Esophagus squamous epithelium (tissue), 5 donors: ENCODE measurements around the gene ZRANB3. TPM values are rescaled to one million over a fixed set of nuclear protein-coding genes. Genes with fewer than 3 reads are reported as not detected.
"Not testable (repeated sequence)": the region's sequence is repeated elsewhere in the genome, so short reads cannot be mapped to it uniquely, and the experiment has no call there.

Experiments used
- DNase-seq: peaks from one replicate; lab custom pipeline; 2025; lab: John Stamatoyannopoulos, UW
- H3K27ac ChIP-seq, 4 donors: fragments of 200-600 bp; sonication (generic); one replicate each; pipeline ENCODE4 v1.5.1; 2016 to 2019; ENCODE audit warnings: mild to moderate bottlenecking in 1 of 4
- H3K27me3 ChIP-seq, 4 donors: fragments of 200-600 bp; sonication (generic); 1 replicate in 3 of 4; 2 replicates in 1 of 4; pipeline versions ENCODE4 v1.5.1 to v1.6.0; 2017 to 2021; ENCODE audit warnings: antibody characterized with exemption in 1 of 4
- H3K36me3 ChIP-seq, 3 donors: fragments of 200-600 bp; sonication (generic); one replicate each; pipeline ENCODE4 v1.5.1; 2016 to 2019
- H3K4me1 ChIP-seq, 3 donors: fragments of 200-600 bp; sonication (generic); one replicate each; pipeline ENCODE4 v1.5.1; 2017 to 2019
- H3K4me3 ChIP-seq, 4 donors: fragments of 200-600 bp; sonication (generic); 1 replicate in 3 of 4; 2 replicates in 1 of 4; pipeline ENCODE4 v1.5.1; 2016 to 2019; ENCODE audit warnings: mild to moderate bottlenecking in 2 of 4, moderate library complexity in 1 of 4
- H3K9me3 ChIP-seq, 3 donors: fragments of 200-600 bp; sonication (generic); one replicate each; pipeline ENCODE4 v1.5.1; 2016 to 2019
- CTCF ChIP-seq, 6 experiments: fragments of 450-650 bp in 4 of 6; fragments of 200-600 bp in 2 of 6; sonication (generic) in 2 of 6; IDR thresholded peaks; one replicate each; pipeline ENCODE4 v1.5.1; 2016 to 2019; ENCODE audit warnings: antibody characterized with exemption in 6 of 6, mild to moderate bottlenecking in 4 of 6, moderate library complexity in 4 of 6
- POLR2A ChIP-seq, 4 donors: fragments of 450-650 bp; IDR thresholded peaks; one replicate each; pipeline ENCODE4 v1.6.1; 2017; ENCODE audit warnings: antibody characterized with exemption in 4 of 4, mild to moderate bottlenecking in 4 of 4, moderate library complexity in 3 of 4
- WGBS, 2 donors: methylation state at CpG; one replicate each; pipeline ENCODE4 v1.1.5; 2018; 5-methylcytosine and 5-hydroxymethylcytosine counted together
- intact Hi-C: fragments of 100-400 bp; cut with DNase I; formaldehyde crosslinking; loops from one replicate; pipeline ENCODE4 v1.15.0; 2022
- total RNA-seq, 4 donors: library from RNA; depleted of rRNA; stranded (reverse); fragments of >200 nt; gene quantifications; one replicate each; pipeline ENCODE4 v1.1.0, GENCODE V29; 2016
- donor health status: DM: yes; HTN: yes; CAD: no.

The ZRANB3 gene
- total RNA-seq, 4 donors from 2014 or later: 0.61 to 4.5 (median 3.5) TPM

- 91 to 92% methylated on average over 3 of the region's 3 CpGs for WGBS, 2 donors
- H3K27ac ChIP-seq: no peak overlapping the region
- intact Hi-C loops: no loop called here
- H3K9me3 ChIP-seq: no peaks in the 10 kb centered on the region
- no peak for TF ChIP-seq POLR2A (IDR thresholded peaks at IDR 0.05)
- no peak for TF ChIP-seq CTCF (IDR thresholded peaks at IDR 0.05)
- H3K4me3 ChIP-seq: no peak overlapping the region
- peaks cover 0 to 68% (median 0%) of the 10 kb centered on the region in 3 donors for H3K36me3 ChIP-seq
- H3K4me1 ChIP-seq: no peaks in the 10 kb centered on the region
- H3K27me3 ChIP-seq: no peaks in the 10 kb centered on the region
- DNase-seq: no peak
These were observed 417.7 kb downstream of the ZRANB3 start for GRCh38 chr2:135113322-135113721.

GRCh38 chr2:135105513-135106316 is 425.3 kb downstream of the ZRANB3 start:
- DNase-seq, intact Hi-C loops, H3K4me3 ChIP-seq, H3K27ac ChIP-seq, H3K9me3 ChIP-seq, H3K4me1 ChIP-seq, H3K27me3 ChIP-seq: not testable (repeated sequence)
- 95 to 98% methylated on average over 4 to 6 of the region's 56 CpGs for WGBS, 2 donors
- peaks cover 0 to 57% (median 7%) of the 10 kb centered on the region in 3 donors for H3K36me3 ChIP-seq

- Histone ChIP-seq H3K9me3 (peaks cover 0 to 10% (median 0%) of the 10 kb centered on the region in 3 donors), H3K27me3 (no peaks in the 10 kb centered on the region), H3K4me3 (no peak overlapping the region), H3K27ac (no peak overlapping the region), H3K36me3 (peaks cover 0 to 46% (median 7%) of the 10 kb centered on the region in 3 donors), H3K4me1 (no peaks in the 10 kb centered on the region)
- intact Hi-C loops: no loop called here
- 67 to 91% methylated on average over 1 of the region's 1 CpG for WGBS, 2 donors
- no peak for DNase-seq
- TF ChIP-seq CTCF (IDR thresholded peaks at IDR 0.05): no peak
- TF ChIP-seq POLR2A (IDR thresholded peaks at IDR 0.05): no peak
These were observed 427.2 kb downstream of the ZRANB3 start for GRCh38 chr2:135103843-135104242.

GRCh38 chr2:135099802-135100483 is 431.1 kb downstream of the ZRANB3 start:
- TF ChIP-seq CTCF (IDR thresholded peaks at IDR 0.05) (no peak), POLR2A (IDR thresholded peaks at IDR 0.05) (no peak)

GRCh38 chr2:135097532-135098231 is 433.3 kb downstream of the ZRANB3 start:
- H3K27me3 ChIP-seq: no peaks in the 10 kb centered on the region
- no peaks in the 10 kb centered on the region for H3K9me3 ChIP-seq
- H3K4me3 ChIP-seq: no peak overlapping the region
- peaks cover 0 to 55% (median 4%) of the 10 kb centered on the region in 3 donors for H3K36me3 ChIP-seq
- no peak overlapping the region for H3K27ac ChIP-seq
- H3K4me1 ChIP-seq: no peaks in the 10 kb centered on the region
- TF ChIP-seq POLR2A (IDR thresholded peaks at IDR 0.05): no peak
- no peak for TF ChIP-seq CTCF (IDR thresholded peaks at IDR 0.05)
- 94% methylated on average over 2 of the region's 2 CpGs for WGBS, 2 donors
- intact Hi-C loops: no loop called here
- no peak for DNase-seq

More at GRCh38 chr2:135099802-135100483, 431.1 kb downstream of the ZRANB3 start:
- Histone ChIP-seq H3K27ac (no peak overlapping the region), H3K9me3 (no peaks in the 10 kb centered on the region), H3K36me3 (peaks cover 0 to 50% (median 0%) of the 10 kb centered on the region in 3 donors), H3K4me1 (no peaks in the 10 kb centered on the region), H3K4me3 (no peak overlapping the region), H3K27me3 (no peaks in the 10 kb centered on the region)
- no peak for DNase-seq
- 86 to 90% methylated on average over 5 of the region's 5 CpGs for WGBS, 2 donors
- intact Hi-C loops: no loop called here
